Measurements from ENCODE around the gene PRKAG2.

PRKAG2 gene

DNA sequence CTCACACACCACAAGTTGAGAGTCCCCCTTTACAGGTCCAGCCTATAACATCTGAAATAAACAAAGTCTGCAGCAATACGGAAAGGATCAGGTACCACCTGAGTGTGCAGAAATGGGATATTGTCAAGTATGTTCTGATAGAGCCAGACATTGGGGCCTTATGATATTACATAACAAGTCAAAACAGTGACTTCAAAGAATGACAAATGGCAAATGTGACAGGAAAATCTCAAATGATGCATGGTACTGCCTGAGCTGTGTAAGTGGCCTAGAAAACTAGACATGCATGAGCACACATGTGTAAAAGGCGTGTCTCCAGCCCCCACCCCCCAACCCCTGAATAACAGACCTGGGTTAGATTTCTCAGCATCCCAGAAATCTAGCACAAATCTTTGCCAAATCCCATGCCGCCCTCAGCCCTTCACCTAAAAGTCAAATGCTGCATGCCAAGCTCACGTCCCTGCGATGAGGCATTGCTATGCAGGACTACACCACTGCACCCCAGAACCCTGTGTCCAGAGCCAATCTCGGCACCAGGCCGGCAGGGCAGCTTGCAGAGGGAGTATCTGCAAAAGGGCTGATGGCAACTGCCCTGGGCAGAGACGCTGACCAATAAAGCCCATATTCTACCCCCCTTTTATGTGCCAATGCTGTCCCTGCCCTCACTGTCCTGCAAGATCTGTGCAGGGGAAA is 58.8 kb downstream of the PRKAG2 start:
- DNase-seq (ENCODE audit: low read depth), result no peak

DNA sequence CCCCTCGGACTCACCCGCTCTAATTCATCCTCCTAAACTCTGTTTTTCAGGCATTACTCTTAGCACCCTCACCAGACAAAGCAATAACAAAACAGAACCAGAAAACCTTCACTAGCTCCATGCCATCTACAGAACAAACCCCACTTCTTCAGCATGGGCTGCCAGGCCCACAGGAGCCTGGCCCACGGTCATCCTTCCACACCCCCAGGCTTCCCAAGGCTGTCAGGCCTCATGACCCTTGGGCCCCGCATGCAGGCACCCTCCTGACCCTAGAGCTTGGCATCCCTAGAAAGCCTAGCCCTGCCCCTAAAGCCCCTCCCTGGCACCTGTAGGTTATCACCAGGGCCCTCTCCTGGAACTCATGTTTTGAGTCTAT is 59.6 kb downstream of the PRKAG2 start:
- DNase-seq (ENCODE audit: low read depth), result no peak

DNA sequence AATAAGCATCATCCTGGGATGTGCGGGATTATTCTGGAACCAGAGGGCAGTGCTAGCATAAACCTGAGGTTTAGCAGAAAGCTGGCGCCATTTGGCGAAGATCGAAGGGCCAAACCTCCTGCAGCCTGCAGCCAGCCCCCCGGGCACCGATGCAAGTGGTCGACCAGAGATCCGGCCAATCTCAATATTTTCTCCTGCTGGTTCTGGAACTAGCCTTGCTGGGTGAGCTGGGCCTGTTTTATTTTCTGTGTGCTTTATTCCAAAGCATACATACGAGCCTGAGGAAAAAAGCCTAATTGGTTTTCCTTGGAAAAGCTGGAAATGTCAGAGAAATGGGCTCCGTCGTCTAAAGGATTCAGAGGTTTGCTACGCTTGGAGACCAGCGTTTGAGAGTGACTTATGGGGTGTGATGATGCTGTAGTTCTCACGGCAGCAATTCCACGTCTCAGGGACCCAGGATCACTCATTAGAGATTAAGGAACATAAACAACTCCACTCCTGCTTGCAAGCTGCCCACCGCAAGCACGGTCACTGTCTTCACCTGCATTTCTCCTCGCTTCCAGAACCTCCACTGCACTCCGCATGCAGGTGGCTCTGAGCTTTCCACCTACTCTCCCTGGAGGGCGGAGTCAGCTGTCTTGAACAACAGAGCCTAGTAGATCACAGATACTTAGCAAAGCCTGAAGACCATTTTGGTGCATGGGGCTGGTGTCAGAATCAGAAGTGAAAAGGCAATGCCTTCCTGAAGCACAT is 60.2 kb downstream of the PRKAG2 start:
- DNase-seq (ENCODE audit: low read depth), result no peak

DNA sequence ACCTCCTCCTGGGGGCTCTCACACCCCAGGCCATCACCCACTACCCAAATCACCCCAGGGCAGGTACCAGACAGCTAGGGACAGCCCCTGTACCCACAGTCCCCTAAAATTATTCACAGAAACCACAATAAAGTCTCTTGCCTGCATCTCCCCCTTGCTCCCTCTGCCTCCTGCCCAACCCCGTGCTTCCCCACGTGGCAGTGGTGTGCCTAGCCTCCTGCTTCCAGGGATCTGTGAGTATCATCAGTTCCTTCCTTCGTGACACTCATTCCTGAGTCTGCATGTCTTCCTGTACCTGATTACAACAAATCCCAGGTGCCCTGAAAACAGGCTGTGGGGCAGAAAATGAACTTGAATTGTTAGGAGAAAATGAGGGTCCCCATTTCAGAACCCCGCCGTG is 61.5 kb downstream of the PRKAG2 start:
- DNase-seq (ENCODE audit: low read depth), result no peak

DNA sequence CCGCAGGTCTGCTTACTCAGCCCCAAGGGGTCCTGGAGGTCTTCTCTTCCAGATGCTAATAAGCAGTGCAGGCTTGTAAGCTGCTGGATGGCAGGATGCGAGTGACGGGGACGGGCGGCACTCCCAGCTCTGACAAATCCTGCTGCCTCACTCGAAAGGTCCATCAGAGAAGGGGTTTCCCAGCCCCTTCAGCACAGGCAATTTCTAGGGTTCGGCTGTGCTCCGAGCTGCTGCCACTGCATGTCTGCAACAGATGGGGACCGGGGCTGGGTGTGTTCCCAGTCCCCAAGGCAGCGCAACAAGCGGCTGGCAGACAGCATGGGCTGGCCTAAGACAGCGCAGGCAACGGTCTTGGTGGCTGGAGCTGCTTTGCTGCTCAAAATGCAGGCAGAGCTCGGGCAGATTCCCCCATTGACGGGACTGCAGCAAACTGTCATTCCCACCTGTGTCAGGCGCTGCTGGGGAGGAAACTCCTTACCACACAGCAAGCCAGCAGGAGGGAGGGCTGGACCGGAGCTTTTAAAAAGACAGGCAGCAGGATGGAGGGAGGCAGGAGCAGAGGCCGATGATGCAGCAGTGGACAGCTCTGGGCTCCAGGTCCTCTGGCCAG is 62.4 kb downstream of the PRKAG2 start:
- DNase-seq (ENCODE audit: low read depth), result no peak

DNA sequence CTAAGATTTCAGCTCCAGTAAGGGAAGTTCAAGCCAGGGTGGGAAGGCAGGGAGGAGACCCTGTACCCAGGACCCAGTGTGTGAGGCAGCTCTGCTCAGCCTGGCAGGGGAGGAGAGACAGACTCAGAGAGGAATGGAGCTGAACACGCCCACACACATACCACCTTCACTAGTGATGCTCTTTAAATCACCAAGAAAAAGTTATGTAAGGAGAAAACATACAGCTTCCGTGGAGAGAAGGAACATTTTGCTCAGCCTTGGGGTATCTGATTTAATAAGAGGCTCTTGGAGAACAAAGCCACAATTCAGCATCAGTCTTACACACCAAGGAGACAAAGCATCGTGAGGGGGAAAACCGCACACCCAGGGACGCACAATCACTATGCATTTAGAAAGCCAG is 62.9 kb downstream of the PRKAG2 start:
- DNase-seq (ENCODE audit: low read depth), result no peak

DNA sequence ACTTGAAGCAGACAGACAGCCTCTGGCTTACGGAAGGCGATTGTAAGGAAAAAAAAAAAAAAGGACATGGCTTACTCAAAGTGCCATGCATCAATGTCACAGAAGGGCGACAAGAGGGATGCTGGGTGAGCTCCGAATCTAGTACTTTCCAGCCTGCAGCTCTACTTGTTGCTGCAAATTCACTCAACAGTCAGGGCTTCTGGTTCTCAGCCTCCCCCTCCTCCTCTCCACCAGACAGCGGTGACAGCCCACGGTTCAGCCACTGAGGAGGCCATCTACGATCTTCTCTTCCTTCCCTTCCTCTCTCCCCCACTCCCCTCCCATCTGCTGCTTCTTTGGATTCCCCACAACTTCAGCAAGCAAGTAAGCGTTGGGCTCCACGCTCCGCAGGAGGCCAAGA is 63.5 kb downstream of the PRKAG2 start:
- no peak for DNase-seq (ENCODE audit: low read depth)

DNA sequence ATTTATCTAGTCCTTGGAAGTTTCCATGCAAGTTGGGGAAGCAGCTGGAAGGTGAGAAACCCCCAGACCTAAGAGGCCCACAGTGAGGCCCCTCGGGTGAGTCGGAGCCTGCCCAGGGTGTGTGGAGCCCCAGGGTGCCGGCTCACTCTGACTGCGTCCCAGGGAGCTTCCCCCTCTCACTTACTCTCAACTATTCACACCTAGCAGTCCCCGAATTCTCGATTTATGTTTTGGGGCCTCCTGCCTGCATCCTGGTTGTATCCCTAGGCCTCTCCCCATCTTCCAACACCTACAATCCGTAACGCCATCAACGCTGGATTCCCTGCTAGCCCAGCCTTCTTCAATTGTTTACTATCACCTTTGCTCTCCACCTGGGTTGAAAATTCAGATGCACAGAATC is 63.9 kb downstream of the PRKAG2 start:
- no peak for DNase-seq (ENCODE audit: low read depth)

DNA sequence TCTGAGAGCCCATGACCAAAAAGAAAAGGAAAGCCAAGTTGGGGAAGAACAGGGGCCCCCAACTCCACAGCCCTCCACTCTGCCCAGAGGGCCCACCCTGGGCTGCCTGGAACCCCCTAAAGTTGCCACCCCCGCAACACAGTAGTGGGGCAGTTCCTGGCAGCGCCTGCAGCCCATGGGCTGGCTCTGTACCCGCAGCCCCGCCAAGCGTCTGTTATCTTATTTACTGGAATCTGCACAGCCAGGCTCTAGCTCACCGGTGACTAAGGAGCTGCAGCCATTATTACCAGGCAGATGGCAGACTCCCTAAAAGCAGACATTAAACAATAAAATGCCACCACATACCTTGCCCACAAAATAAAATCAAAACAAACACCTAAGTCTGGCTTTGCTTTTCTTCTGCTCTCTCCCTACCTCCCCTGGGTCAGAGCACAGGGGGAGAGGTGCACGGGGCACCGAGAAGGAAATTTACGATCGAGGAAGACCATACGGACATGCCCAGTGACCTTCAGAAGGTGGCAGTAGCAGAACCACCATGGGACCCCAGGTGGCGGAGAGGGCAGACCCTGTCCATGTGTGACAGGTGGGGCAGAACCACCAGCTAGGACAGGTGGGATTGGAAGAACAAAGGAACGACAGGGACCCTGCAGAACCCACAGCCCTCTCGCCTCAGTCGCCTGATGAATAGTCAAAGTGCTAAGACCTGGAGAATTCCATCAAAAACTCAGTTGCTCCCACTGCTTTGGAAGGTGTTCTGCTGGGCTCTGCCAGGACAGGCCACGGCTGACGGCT is 66.3 kb downstream of the PRKAG2 start:
- no peak for DNase-seq (ENCODE audit: low read depth)

DNA sequence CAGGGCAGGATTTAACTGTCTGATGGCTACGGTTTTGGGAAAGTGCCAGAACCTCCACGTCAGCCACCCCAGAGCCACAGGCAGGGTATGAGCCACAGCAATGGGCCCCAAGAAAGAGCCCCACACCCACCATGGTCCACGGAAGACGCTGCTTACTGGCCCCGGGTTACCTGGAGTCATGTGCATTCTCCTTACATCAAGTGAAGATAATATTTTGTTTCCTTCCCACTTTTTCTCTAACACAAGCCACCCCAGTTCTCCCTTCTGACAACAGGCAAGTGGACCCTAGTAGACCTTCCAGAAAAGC is 67.1 kb downstream of the PRKAG2 start:
- no peak for DNase-seq (ENCODE audit: low read depth)

DNA sequence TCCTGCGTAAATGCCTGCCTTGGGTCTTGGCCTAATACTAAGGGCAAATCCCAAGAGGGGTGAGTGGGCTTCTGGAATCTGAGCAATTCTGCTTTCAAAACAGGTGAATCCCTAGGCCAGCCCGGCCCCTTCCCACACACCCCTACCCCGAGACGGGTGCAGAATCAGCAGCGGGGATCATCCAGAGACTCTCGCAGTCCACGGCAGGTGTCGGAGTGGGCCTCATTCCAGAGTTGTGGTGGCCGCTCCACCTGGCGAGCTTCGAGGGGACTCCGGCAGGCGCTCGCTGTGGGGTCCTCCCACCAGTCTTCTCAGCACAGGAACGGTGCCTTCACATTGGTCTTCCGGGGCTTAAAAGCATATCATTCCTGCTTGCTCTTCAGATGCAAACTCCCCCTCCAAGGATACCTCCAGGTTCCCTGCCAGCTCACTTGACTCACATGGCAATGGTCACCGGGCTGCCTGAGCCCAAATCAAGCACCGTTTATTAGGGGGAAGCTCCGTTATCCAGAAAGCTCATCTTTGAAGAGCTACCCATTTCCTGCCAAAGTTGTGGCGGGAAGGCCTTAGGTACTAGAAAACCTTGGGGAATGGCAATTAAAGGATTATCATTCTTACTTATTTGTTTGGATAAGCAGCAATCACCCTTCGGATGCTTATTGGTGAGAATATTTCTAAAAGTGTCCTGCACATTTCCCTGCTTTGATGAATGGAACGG is 67.6 kb downstream of the PRKAG2 start:
- no peak for DNase-seq (ENCODE audit: low read depth)

DNA sequence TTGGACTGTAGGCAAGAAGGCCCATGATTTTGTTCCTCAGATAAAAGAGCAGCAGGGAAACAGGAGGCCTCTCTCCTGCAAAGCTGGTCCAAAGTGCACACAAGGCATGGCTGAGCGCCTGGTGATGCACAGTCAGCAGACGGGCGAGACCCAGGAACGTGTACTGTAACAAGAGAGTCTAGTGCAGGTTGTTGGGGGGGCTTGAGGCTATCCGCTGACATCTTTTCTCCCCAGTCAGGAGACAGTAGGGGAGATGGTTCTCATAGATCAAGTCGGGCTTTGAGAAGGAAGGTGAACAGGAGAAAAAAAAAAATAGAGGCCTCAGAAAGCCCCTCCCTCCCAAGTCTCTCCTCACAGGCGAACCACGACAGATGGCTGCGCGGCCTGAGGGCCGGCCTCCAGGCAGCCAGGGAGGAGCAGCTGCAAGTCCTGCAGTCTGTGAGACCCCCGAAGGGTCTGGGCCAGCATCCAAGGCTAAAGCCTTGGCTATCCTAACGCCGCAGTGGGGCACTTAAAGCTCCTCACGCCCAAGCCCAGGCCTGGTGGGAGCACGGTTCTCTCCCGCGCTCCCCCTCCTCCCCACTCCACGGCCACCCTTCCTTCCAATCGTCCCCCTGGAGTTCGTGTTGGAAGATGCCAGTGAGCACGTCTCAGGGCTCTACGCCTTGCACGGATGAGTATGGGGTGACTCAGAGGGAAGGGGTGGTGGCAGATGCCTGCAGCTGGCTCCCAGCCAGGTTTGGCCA is 68.3 kb downstream of the PRKAG2 start:
- no peak for DNase-seq (ENCODE audit: low read depth)

DNA sequence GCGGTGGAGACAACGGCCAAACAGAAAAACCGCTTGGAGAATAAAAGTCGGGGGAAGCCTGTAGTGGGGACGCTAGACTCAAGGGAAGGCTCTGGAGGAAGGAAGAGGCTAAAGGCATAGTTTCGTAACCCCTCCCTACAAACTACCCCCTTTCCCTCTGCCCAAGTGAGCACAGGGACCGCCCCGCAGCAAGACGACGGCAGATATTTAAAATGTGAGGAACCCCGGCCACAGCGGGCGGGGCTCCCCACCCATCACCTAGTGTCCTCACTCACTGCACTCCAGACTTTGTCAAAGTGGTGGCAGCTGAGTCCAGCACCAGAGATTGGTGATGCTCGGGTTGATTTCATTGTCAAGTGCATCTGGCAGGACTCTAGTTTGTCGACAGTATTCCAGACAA is 69.1 kb downstream of the PRKAG2 start:
- DNase-seq (ENCODE audit: low read depth), result no peak

DNA sequence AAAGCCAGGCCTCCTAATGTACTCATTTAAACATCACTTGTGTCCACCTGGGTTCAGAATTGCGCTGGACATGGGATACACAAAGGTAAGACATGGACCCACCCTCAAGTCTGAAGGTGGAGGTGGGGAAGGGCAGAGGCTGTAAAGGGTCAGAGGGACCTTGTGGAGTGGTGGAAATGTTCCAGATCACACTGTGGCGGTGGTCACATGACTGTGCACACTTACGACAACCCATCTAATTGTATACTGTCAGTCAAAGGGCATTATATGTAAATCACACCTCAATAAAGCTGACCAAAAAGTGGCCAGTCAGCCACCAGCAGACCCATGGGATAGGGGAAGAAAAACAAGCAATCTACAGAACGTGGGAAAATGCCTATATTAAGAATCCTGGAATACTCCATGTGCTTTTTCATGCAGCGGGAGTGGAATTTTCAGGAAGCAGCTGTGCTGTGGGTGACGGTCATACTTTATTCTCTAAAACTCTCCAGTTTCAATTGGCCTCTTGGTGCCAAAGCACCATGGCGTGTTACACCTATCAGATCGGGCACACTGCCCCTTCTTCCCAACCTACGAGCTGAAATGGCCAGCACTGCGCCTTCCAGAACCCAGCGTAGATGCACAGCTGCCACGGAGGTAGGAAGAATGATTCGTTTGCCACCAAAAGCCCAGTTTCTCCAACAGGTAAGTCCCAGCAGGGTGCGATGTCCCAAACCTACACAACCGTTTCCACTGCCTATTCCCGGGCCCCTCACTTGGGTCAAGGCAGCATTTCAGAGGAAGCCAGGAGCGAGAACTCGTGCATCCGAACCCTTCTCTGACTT is 69.8 kb downstream of the PRKAG2 start:
- no peak for DNase-seq (ENCODE audit: low read depth)

DNA sequence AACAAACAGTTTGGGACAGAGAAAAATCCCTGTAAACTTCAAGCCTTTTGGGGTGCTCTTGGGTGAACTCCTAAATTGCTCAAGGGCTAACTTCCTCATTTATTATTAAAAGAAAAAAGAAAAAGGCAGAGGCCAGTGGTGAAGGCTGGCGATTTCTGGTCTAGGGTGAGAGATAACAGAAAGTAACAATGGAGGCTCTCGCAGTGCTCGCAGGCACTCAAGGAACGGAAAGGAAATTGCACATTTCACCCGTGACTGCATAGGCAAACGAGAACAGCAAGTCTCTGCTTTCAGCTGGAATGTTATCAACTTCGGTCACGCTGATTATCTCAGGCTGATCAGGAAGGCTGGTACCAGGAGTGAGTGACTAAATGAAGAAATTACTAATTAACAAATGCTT is 70.7 kb downstream of the PRKAG2 start:
- DNase-seq (ENCODE audit: low read depth), result no peak

DNA sequence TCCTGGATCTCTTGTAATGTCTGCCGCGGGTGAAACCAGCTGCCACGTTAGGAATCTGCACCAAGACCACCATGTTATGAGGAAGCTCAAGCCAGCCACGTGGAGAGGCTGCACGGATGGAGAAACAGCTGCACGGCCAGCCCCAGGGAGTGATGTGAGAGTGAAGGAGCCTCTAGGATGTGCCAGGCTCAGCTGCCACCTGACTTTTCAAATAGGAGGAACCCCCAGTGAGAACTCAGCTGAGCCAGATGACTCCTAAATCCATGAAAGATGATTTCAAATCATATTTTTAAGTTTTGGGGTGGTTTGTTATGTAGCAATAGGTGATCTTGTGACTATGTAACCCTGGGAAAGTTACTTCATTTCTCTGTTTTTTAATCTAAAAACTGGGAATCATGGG is 71.7 kb downstream of the PRKAG2 start:
- DNase-seq (ENCODE audit: low read depth), result no peak

DNA sequence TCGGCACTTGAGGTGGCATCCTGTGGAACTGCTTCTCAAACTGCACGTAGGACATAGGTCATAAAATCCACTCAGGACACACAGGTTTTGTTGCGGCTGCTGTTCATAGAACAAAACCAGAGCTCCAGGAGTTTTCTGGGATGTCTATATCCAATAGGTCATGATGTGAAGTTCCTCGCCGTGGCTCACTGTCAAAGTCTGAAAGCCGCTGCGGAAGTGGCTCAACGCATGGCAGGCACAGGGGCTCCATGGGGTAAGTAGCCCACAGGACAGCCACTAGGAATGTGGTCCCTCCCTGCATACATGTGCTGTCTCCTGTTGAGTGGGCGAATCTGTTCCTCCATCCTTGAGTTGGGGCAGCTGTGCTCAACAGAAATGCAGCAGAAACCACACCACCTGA is 72.2 kb downstream of the PRKAG2 start:
- DNase-seq (ENCODE audit: low read depth), result no peak

DNA sequence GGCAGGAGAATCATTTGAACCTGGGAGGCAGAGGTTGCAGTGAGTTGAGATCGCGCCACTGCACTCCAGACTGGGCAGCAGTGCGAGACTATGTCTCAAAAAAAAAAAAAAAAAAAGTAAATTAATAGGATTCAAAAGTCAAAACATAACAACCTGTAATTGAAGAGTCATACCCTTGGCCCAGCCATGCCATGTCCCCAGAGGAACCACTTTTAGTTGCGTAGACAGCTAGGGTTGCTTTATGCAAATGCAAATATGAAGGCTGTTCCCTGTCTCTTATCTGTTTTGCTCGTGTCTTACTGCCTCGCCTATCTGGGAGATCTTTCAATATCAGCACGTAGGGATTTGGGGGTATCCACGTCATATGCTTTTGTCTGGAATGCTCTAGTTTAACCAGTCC is 73.1 kb downstream of the PRKAG2 start:
- DNase-seq (ENCODE audit: low read depth), result no peak

DNA sequence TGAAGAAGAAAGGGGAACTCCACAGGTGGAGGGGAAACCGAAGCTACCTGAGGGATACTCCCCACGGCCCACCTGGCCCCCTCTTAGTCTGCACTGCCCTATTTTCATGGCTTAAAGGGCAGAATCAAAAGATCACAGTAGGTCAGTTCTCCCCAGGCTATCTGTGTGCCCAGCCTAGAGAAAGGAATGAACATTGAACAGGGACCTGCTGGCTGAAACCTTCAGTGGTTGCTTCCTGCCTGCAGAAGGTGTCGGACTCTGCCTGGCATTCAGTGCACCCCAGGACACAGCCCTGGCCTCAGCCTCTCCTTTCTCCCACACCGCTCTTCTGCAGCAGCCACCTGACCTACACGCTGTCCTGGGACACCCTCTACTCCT is 74.5 kb downstream of the PRKAG2 start:
- no peak for DNase-seq (ENCODE audit: low read depth)

DNA sequence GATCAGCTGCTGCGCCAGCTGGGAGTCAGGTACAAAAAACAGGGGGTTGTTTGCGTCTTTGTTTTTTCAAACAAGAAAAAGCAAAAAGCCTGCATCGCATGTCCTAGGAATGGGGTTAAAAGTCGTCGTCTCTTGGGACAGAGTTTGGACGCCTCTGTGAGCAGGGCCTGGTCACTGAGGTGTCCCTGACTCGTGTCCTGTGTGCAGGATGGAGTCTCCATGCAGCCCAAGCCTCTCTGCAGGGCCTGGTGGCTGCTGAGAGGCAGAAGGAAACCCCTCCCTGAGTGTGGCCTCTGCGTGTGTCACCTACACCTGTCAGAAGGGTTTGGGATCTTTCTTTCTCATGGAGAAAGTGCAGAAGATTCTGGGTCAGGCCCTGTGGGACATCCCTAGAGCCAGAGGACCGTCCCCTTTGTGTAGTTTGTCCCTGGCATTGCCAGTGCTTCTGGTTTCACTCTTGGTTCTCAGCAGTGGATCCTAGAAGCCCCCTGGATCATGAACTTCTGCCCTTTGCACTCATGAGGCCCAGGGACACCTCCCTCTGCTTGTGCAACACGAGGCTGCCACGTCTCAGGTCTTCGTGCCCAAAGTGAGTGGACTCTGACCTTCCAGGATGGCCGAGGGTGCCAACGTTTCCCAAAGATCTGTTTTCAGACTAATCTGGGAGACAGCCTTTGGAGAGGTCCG is 75.0 kb downstream of the PRKAG2 start:
- DNase-seq (ENCODE audit: low read depth), result no peak
